HG03439 (cell line): ENCODE measurements around the gene SLC2A4RG.
"Not testable (repeated sequence)": the region's sequence is repeated elsewhere in the genome, so short reads cannot be mapped to it uniquely, and the experiment has no call there.

Experiments
- ATAC-seq: cut with Tn5 transposase; IDR thresholded peaks from one replicate; pipeline ENCODE4 v1.9.1; 2021; ENCODE audit warnings: mild to moderate bottlenecking, moderate library complexity; ENCODE audit not compliant: unreplicated experiment

The SLC2A4RG gene

GRCh38 chr20:63773571-63774241, 34.1 kb downstream of the SLC2A4RG start:
- ATAC-seq, result no peak

DNA sequence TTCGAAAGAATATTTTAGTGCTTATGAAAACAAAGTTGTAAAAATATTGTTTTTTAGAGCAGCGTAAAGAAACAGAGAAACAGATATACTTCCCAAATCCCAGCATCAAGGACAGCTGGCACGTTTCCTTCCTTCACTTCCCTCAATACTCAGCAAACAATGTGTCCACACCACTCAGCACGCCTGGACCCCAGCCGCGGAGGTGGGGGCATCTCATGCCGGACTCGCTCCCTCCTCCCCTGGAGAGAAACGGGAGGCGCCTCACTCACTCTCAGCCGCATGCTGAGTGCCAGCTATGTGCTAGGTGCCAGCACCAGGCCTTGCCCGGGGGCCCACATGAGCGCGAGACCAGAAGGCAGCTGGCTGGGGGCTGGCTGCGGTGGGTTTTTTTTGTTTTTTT, 34.7 kb downstream of the SLC2A4RG start:
- ATAC-seq, result no peak

DNA sequence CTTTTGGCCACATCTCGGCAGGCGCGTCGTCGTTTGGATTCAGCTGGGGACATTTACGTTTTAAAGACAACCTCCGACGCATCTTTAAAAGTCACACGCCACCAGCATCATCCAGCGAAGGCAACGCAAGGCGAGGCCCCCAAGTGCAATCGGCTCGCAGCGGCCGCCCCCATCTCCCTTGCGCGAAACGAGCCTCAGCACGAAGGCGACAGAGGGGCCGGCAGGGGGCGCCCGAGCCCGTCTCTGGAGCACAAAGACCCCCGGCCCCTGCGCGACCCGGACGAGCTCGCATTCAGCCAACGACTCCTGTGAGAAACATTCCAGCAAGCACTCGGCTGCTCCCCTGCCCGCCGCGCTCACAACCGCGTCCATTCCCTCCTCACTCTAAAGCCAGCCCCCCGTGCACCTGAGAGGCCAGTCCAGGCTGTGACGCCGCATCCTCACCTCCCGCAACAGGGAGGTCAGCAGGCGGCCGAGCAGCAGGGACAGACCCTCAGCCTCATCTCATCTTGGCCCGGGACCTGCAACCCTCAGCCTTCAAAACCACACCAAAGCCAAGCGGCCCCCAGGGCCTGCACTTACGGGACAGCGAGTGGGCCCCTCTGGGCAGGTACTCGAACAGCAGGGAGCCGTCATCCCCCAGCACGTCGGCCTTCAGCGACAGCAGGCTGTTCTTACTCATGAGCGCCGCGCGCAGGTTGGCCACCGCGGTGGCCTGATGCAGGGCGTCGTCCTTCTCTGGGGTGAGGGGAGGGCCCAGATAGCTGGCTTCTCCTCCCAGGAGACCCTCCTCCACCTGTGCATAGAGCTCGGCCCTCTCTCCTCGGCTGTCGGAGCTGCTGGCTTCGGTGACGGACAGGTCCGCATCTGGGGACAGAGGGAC, 35.8 kb downstream of the SLC2A4RG start:
- ATAC-seq, result no peak

GRCh38 chr20:63776875-63777274, 37.3 kb downstream of the SLC2A4RG start:
- ATAC-seq, result not testable (repeated sequence)

DNA sequence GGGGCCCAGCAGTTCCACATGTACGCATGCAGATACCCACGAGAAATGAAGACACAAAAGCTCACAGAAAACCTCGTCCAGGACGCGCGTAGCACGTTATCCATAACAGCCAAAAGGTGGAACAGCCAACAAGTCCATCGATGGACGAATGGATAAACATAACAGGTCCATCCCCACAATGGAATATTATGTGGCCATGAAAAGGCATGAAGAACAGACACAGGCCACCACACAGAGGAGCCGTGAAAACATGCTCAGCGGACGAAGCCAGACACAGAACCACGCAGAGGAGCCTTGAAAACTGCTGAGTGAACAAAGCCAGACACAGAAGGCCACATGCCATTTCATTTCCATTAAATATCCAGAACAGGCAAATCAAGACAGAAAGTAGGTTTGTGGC, 38.0 kb downstream of the SLC2A4RG start:
- no peak for ATAC-seq

DNA sequence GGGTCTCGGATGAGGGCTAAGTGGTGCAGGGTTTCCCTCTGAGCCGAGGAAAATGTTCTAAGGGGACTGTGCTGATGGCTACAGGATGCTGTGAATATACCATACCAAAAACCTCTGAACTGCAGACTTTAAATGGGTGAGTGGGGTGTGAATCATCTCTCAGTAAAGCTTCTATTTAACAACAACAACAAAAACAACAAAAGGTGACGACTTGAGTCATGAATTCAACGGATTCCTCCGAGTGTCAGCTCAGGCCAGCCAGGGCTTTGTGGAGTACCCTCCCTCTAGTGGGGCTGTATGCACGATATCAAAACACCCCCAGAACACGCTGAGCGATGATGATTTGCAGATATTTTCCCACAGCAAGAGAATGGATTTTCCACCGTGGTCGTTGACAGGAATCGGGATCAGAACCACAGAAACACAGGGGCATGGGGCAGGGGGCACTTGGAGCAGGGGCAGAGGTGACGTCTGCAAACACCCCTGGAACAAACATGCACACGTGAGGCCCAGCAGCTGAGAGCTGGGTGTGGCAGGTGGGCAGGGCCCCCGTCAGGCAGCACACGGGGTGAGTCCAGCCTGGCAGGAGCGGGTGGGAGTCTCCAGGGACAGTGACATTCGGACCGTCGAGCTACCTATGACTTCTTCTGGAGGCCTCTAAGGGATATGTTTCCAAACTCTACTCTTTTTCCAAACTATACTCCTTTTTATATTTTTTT, 38.6 kb downstream of the SLC2A4RG start:
- no peak for ATAC-seq

- ATAC-seq, result no peak
Measured at GRCh38 chr20:63778857-63779256, 39.3 kb downstream of the SLC2A4RG start.

GRCh38 chr20:63781181-63781580, 41.6 kb downstream of the SLC2A4RG start:
- no peak for ATAC-seq

DNA sequence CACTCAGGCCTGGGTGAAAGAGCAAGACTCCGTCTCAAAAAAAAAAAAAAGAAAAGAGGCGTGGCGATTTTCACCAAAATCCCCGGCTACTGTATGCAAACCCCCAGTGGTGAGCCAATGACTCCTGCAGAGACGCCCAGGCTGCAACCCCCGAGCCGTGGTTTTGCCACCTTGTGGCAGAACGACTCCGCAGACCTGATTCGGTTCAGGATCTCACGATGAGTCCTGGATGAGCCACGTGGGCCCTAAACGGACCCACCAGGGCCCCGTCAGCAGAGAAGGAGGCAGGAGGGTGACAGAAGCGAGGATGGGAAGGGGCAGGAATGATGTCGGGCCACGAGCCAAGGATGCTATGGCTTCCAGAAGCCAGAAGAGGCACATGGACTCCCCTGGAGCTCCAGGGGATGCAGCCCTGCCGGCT, 42.5 kb downstream of the SLC2A4RG start:
- no peak for ATAC-seq

DNA sequence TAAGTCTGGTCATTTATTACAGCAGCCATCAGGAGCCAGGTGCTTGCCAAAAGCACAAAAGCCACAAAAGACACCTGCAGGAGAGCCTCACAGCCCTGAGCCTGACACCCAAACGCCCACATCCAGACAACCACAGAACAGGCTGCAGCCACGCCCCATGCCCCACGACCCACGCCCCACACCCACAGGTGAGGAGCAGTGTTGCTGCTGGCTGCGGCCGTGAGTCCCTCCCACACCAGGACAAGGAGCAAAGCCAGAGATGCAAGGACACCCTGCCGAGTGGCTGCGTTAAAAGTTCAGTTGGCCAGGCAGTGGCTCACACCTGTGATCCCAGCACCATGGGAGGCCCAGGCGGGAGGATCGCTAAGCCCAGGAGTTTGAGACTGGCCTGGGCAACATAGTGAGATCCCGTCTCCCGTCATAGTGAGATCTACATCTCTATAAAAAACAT, 43.0 kb downstream of the SLC2A4RG start:
- ATAC-seq, result no peak

DNA sequence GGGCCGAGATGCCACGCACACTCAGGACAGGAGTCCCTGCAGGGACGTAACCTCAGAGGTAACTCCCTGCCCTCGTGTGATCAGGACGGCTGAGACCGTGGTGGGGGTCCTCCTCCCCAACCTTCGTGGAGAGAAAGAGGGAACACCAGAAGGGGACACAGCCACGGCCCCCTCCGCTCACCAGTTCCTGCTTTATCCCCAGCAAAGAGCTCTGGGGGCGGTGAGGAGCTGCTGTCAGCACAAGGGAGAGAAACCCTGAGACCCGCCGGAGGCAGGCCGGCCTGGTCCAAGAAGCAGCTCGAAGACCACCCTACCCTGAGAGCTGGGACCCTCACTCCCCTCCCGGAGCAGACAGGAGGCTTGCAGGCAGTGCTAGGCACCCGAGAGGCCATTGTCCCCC, 44.4 kb downstream of the SLC2A4RG start:
- ATAC-seq, result no peak

DNA sequence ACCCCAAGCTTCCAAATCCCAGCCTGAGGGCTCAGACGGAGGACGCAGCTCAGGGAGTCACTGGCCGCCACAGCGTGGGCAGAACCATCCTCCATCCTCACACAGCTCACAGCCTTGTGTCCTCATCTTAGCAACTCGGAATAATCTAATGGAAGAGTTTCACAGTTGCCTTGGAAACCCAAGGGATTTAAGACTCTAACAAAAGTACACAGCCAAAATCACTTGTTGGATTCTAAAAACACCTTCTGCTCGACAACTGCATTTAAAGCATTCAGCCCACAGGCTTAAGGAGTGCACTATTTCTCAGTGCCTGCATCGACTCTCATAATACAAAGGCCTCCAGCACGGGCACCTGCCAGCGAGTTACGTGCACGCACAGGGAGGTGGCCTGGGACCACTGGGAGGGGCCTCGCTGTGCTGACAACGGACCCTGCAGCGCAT, 46.1 kb downstream of the SLC2A4RG start:
- no peak for ATAC-seq

- no peak for ATAC-seq
Measured at GRCh38 chr20:63787302-63787701, 47.7 kb downstream of the SLC2A4RG start.

GRCh38 chr20:63787749-63788148, 48.2 kb downstream of the SLC2A4RG start:
- ATAC-seq, result no peak

DNA sequence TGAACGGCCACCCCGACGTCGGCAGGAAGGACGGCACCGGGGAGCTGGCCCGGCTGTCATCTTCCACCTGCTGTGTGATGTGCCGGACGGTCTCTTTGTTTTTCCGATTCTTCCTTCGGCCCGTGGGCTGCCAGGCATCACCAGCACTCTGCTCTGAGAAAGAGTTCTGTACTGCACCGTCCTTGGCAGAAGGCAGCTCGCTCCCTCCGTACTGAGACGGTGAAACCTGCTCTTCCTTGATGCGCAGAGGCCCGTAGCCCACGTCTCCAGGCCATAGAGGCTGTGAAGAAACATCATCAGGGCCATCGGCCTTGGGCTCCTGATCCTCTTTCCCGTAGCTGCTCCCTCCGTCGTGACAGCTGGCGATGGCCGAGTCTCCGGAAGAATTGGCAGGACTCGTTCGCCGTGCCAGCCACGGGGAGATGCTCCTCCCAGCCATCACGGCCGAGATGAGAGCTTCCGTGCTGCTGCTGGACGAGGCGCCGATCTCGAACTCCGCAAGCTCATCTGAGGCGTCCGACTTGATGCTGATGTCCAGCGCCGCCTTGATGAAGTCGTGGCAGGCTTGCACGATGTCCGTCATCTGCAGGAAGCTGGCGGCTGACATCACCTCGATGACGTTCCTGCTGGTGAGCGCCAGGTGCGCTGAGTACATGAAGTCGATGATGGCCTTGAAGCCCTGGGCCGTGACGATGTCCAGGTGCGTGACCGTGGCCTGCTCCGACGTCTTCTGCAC, 50.4 kb downstream of the SLC2A4RG start:
- no peak for ATAC-seq

DNA sequence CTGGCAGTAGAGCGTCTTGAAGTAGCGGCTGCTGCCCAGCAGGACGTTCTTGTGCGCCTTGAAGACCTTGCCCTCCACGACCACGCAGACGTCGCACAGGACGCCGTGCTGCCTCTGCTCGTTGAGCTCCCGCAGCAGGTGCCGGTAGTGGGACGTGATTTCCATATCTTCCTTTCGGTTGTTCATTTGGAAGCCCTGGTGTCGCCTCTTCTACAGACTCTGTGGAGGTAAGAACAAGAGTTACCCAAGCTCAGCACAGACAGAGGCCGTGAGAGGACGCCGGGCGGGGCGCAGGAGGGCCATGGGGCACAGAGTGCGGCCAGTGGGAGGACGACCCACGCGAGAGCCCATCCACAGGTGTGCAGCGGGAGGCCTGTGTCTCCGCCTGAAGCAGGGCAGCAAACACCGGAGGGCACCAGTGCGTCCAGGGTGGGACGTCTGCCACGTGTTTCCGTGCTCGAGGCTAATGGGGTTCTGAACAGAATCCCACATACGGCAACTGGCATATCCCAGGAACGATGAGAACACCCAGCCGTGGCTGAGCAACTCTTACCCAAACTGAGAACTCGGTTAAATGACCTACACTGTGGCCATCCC, 51.1 kb downstream of the SLC2A4RG start:
- no peak for ATAC-seq

GRCh38 chr20:63791497-63792156, 52.1 kb downstream of the SLC2A4RG start:
- no peak for ATAC-seq

DNA sequence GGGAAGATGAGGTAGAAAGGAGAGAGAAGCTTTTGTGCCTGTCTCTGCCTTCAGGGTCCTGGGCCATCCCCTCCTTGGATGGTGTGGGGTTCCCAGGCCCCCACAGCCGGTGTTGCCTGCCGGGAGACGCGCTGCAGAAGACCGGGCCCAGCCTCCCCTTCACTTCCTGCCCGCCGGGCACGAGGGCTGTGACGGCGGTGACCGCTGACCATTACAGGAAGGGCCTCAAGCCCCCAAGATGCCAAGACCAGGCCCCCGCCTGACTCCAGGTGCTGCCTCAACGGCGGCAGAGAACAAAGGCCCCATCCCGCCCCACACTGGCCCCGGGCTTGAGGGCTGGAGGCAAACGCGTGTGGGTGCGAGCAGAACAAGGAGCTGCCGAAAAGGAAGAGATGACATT, 53.3 kb downstream of the SLC2A4RG start:
- ATAC-seq, result no peak
